HG03378 (cell line): Measurements from ENCODE around the gene SLC22A5.
"Not testable (repeated sequence)": the region's sequence is repeated elsewhere in the genome, so short reads cannot be mapped to it uniquely, and the experiment has no call there.

ENCODE experiments used
- ATAC-seq: cut with Tn5 transposase; IDR thresholded peaks from one replicate; pipeline ENCODE4 v1.9.1; 2021; ENCODE audit warnings: mild to moderate bottlenecking, moderate library complexity; ENCODE audit not compliant: unreplicated experiment

SLC22A5 gene

DNA sequence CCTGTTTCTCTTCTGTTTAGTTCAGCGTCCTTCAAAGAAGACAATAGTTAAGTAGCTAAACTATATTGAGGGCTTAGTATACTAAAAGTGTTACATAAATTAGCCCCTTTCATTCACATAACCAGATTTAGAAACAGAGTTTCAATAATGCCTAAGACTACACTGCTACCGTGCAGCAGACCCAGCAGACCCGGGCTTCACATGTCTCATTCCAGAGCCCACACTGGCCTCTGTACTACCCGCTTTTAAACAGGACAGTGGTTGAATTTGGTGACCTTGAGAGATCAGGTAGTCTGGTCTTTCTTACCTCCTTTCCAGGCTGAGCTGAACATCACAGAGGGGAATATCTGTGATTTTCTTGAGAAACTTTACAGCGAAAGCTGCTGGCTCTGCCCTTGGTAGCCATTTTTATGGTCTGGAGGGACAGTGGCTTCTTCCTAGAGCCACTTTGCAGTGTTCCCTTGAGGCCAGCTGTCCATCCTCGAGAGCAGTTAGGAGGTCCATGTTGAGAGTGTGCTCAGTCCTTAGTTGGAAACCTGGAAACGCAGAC, 56.5 kb downstream of the SLC22A5 start:
- ATAC-seq, result no peak

DNA sequence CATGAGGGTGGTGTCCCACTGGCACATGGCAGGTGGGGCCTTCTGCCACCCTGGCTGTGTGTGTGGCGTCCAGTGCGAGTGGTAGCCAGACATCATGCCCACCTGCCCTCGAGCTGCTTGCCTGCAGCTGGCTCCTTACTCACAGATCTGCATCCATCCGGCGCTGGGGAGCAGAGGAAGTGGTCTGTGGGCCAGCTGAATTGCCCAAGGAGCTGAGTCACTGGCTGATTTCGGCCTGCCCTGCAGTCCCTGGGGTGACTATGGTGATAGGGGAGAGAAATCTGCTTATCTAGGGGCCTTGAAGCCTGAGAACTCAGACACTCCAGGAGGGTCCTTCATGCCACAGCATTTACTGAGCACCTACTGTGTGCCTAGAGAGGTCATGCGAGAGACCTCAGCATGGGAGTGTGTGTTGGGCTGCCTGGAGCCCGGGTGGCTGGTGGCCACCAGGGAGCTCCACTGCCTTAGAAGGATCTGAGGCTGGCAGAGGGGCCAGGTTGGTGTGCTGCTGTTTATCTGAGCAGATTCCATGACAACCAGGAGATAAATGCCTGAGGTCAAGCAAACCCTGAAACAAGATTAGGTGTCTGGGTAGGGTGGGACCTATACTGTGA, 57.1 kb downstream of the SLC22A5 start:
- ATAC-seq, result peak; percentile 45

DNA sequence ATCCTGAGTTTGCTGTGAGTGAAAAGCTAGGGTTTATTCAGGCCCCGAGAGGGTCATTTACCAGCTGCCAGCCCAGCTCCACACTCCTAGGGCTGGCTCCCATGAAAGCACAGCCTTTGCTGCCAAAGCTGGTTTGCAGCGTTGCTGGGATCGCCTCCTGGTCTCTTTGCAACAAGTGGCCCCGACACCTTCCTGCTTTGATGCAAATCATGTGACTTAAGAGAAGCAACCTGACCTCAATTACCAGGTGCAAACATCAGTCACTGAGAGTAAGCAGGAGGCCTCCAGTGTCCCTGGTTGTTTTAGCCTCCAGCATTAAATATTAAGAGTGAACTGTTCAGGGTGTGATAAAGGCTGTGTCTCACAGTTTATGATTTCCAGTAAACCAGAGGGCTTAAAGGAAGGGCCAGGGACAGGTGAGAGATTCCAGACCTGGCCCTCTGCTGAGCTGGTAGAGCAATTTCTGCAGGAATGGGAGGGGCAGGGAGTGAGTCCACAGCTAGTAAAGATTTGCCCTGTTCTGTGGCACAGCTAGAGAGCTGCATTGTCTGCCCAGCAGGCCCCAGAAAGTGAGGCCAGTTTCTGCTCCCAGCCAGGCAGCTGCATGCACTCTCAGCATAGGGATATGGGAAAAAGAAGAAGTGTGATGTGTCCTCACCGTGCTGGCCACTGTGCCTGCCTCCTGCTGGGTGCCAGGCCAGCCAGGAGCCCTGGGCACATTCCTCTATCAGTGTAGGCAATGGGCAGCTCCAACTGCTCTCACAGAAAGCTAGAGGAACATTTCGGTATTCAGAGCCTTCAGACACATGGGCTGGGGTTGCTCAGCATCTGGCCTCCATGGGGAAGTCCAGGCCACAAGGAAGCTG, 58.0 kb downstream of the SLC22A5 start:
- no peak for ATAC-seq

DNA sequence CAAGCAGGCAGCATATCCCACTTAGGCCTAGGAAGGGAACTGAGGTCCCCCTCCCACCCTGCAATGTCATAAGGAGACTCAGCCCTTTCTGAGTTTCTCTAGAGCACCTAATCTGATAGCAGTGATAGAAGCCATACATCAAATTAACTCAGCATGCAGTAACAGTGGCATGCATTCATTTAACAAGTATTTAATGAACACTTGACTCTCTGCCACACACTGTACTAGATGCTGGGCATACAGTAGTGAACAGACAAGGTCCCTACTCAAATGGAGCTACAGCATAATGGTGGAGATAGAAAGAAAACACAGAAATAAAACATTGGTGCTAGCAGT, 58.6 kb downstream of the SLC22A5 start:
- no peak for ATAC-seq

DNA sequence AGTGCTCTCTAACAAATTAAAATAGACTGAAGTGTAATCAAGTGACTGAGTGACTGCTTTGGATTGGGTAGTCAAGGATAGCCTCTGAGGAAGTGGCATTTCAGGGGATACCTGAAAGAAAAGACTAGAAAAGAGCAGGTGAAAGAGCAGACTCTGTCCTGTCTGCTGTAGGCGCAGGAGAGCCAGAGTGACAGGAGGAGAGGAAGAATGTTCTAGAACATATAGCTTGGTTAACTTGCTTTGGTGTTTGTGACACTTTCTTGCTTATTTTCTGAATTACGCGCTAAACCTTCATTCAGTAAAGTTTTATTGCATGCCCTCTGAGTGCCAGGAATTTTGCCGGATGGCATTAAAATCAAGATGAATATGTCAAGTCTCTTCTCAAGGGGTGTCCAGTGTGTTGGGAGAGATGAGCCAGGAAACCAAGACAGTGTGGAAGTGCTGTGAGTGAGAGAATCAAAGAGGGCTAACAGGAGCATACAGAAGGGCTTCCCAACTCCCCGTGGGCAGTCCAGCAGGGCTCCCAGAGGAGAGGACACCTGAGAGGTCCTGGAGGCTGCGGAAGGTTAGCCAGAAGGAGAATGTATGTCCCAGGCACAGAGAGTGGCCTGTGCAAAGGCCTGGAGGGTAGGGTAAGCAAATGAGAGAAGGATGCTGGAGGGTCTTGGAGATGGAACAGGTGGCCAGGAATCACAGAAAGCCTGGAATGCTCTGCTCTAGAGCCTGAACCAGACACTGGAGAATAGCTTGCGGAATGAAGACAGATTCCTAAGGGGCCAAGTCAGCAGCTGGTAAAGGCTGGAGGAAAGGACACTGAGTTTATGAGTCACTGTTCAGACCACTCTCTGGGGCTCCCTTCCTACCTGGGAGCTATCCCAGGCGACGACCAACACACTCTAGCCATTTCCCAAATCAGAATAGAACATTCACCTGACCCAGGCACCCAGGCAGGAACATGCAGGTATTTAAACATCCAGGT, 59.3 kb downstream of the SLC22A5 start:
- ATAC-seq, result no peak

DNA sequence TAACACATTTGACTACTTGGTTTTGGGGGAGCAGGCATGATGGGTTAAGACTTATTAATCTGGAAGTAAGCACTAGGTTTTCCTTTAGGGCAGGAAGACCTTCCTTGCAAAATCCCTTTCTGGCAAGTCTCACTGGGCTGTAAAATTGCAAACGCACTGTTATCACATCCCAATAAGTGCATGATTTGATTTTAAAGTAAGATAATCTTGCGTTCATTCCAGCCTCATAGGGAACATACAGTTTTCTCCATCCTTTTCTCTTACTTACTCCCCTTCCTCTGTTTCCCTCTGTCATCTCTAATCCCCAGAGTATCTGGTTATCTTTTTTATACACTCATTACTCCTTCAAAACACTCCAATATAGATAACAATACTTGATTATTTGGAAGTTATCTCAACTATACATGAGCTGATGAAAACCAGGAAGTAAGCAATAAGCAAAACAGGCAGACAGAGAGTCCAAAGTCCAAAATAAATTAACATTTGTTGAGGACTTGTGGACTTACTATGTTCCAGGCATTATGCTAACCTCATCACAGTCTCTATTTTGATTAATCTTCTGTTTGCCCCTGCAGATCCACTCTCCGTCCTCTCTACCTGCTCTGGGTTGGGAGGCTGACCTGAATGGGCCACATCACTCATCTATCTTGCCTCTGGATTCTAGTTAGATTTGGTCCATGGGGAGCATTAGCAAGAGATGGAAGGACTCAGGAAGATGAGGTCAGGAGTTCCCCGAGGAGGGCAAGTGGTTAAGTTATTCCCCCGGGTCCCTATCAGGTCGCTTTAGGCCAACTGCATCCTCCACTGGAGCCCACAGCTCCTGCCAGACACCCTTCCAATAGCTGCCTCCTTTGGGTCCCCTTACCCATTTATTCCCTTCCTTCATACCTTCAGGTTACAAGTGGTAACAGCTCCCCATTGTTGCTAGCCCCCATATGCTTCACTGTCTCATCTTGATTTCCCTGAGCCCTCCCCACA, 60.2 kb downstream of the SLC22A5 start:
- no peak for ATAC-seq

DNA sequence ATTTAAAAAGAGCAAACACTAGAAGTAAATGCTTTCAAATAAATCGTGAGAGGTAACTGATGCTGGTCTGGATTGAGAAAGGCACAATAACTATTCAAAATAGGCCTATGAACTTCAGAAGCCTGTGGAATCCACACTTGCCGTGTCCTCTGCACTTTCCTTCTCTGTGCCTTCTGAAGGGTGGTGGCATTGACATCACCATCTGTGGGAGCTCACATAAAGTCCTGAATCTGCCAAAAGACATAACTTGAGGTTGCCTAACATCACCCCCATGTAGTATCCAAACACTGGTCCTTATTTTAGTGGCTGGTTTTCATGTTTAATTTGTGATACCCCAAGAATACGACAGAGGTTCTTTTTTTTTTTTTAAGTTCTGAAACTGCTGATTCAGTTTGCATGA, 61.2 kb downstream of the SLC22A5 start:
- no peak for ATAC-seq

DNA sequence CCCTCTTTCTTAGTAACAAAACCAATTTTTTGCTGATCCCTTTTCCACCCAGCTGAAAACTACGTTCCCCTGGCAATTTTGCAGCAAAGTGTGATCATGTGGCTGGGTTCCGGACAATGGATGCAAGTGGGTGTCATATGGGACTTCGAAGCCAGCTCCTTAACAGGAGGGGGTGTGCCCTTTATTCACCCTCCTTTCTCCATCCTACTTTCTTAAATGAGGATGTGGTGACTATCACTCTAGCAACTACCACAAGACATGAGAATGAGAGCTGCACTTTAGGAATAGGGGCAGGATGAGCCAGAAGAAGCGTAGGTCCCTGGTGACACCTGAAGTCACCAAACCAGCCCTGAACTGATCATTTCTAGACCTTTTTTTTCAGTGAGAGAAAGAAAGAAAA, 62.1 kb downstream of the SLC22A5 start:
- ATAC-seq, result no peak

DNA sequence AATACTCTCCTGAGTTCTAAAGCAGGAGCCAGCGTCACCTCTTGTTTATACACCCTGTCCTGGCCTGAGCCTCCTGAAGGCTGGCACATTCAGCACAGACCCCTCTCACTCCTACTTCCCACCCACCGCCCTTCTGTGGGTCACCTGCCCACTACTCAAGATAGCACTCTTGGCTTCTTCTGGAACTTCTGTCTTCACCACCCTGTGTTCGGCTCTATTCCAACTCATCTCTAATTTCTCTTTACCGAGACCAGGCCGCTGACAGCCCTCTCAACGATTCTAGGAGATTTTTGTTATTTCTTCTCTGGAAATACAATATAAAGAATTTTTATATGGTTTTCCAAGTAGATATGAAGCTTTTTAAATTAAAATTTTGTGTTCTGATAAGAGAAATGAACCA, 63.6 kb downstream of the SLC22A5 start:
- no peak for ATAC-seq

DNA sequence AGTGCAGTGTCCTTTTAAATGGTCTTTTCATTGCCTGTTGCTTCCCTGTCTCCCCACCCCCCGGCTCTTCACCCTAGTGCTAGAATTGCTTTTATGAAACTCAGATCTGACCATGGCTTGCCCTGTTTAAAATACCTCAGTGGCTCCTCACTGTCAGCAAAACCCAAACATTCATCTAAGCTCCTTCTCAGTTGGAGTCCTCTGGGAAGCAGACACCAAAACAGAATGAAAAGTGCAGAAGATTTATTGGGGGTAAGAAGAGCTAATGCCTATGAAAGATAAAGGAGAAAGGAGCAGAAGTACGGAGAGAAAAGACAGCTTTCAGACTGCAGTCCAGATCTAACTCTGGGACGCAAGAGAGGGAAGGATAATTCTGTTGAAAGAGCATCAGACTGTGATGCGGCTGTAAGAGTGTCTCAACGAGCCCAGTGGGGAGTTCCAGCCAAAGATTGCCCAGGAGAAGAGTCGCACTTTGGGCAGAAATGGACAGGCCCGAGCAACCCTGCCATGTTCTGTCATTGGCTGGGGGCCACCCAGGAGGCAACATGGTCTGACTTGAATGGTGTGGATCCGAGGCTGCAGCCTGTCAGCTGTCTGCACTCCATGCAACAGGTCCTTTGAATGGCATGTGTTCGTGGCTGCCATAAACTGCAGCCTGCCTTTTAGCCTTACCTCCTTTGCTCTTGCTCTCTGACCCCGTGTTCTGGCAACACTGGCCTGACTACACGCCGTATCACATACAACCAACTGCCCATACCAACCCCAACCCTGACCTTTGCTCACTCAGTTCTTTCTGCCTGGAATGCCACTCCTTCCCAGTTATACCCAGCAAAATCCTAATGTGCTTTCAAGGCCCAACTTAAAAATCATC, 65.1 kb downstream of the SLC22A5 start:
- no peak for ATAC-seq

DNA sequence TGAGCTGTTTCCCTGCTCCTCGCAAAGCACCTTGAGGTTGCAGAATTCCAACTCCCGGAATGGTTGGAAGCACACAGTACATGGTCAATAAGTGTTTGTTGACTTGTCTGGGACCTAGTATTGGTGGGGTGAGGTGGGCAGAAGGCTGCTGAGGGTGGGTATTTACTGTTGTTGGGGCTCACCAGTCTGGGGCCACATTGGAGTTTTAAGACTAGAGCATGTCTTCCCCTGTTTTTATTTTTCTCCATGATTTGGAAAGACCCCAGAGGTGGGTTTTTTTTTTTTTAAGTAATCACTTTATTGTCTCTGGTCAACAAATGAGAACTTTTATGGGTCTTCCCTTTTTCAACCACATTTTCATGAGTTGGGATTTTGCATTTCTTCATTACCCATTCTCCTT, 65.9 kb downstream of the SLC22A5 start:
- ATAC-seq, result no peak

DNA sequence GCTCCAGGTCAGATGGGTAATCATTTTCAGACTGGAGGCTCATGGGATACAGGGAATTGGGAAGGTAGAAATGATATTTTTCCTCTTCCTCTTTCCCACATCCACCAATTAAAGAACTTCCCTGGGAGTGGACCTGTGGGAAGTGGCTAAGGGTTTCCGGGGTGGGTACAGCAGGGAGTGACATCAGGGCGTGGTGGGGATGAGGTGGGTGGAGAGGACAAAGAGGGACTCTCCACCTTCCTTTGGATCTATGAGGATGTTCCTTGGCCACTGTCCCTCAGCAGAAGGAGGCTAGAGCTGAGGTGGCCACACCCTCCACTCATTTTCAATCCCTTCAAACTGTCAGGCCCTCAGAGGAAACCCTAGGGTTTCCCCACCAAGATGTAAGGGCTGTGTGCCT, 66.4 kb downstream of the SLC22A5 start:
- ATAC-seq, result no peak

DNA sequence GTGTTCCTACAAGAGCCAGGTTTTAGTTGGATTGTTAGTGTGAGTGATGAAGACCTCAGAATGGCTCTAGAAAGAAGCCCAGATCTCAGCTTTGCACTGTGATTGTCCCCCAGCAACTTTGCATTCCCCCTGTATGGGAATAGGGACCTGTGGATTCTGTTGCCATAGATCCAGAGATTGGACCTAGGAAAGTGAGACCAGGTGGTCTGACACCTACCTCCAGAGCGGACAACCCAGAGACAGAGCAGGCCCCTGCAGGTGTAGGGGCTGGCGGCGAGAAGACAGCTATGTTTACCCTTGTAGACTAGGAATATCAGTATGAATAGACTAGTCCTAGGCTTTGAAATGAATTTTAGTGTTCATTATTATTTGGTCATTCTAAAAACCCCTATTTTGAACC, 67.4 kb downstream of the SLC22A5 start:
- no peak for ATAC-seq

DNA sequence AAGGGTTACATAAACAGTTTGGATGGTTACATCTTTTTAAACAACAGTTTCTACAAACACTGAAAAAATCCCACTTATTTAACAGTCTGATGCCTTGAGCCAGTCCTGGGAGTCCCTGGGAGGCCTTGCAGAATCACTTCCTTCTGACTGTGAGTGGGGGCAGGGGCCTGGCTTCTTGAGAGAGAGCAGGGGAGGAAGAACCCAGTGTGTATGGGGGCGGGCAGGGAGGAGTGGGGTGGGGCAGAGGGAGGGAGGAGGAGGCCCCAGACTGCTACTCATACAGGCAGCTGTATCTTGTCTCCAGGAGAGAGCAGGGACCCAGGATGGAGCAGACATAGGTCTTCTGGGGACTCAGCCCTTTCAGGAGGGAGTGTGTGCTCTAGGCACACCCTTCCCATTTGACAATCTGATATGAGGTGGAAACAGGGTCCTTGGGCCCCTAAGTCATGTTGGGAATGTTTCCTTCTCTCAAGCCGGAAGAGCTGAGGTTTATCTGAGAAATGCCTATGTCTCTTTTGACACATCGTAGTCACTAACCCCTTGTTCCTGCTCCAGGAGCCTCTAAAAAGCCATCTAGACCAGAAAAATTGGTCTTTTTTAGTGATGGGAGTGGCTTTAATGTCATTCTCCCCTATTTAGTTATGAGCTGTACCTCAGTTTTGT, 68.2 kb downstream of the SLC22A5 start:
- peak; percentile 81 for ATAC-seq

DNA sequence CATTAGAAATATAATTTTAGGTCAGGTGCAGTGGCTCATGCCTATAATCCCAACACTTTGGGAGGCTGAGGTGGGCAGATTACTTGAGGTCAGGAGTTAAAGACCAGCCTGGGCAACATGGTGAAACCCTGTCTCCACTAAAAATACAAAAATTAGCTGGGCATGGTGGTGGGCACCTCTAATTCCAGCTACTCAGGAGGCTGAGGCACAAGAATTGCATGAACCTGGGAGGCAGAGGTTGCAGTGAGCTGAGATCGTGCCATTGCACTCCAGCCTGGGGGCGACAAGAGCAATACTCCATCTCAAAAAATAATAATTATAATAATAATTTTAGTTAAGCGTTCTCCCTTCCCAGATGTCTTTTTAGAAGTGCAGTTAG, 68.7 kb downstream of the SLC22A5 start:
- not testable (repeated sequence) for ATAC-seq

DNA sequence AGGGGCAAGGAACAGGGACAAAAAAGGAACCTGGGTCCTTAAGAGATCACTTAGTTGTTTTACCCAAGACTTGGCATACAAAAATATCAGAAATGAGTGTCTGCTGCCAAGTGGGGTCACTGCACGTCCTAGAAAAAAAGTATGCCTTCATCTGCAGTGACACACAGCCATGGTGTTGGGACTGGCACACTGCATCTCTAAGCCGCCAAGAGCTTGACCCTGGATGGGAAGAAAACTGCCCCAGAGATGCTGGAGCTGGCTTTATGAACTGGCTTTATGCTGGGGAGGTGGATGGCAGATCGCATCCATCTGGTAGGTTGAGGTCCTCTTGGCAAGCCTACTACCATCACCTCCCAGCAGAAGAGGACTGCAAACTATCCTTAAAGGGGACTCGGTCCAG, 69.4 kb downstream of the SLC22A5 start:
- no peak for ATAC-seq

DNA sequence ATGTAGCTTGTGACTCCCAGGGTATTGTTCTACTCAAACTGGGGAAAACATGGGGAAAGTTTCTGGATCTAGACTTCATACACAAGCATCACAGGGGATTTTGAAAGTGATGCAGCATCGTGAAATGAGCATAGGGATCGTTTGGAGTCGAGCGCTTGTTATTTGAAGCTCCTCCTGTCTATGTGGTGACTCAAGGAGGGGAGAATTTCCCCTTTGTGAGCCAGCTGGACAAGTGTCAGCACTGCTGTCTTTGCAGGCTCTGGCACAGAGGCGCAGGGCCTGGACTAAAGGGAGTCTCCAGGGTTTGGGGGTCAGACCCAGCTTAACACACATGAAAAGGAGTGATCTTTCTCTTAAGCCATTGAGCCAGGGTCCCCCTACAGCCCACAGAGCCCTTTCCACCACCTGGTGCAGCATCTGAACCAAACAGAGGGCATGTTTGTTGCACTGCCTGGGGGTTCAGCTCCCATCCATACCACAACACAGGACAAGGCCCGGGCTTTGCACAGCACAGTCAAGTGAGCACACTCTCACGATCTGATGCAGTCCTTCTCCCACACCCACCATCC, 70.1 kb downstream of the SLC22A5 start:
- ATAC-seq, result no peak

DNA sequence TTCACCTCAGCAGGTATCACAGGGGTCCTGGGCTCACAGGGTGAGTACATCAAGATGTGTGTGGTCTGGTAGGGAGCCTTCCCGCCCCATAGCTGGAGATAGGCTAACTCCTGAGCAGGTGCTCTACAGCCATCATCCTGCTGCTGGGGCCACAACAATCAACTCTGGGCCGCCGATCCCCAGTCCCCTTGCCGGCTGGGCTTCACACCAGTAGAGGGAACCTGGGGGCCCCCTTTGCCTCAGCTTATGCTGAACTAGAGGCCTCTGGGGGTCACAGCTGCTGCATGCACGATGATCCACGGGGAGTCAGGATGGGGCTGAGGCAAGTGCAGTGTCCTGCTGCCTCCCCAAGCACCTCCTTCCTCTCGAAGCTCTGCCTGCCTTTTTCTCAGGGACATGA, 74.6 kb downstream of the SLC22A5 start:
- no peak for ATAC-seq
